ENCODE results near the gene IL3RA. TPM values are rescaled to one million over a fixed set of nuclear protein-coding genes. Genes with fewer than 3 reads are reported as not detected.

Gene IL3RA
- total and polyA plus RNA-seq, 12 donors = 4.5 to 20.8 (median 5.3) TPM

- Histone ChIP-seq H3K4me3 (peak overlapping the region; percentile 56 to 100 (median 97)), H3K27ac (peak overlapping the region; percentile 86 to 100 (median 99)), H3K9me3 (no peaks in the 10 kb centered on the region), H3K27me3 (no peaks in the 10 kb centered on the region), H3K36me3 (peaks cover 0 to 48% (median 23%) of the 10 kb centered on the region in 9 donors), H3K4me1 (peaks cover 18 to 62% (median 42%) of the 10 kb centered on the region in 9 donors)
- ATAC-seq = peak; percentile 34 to 65 (median 51)
- peak; percentile 75 to 86 for DNase-seq
- intact Hi-C loops (cut with DNase I) = loop anchor here in 7 of 10 donors (2.0 to 10.0 kb wide), 5 partner anchors 52 to 202 kb away; partner anchors contain the start of genes ASMTL (in 5 of the 7) and AKAP17A (in 3 of the 7)
- TF ChIP-seq, protein P1, sequence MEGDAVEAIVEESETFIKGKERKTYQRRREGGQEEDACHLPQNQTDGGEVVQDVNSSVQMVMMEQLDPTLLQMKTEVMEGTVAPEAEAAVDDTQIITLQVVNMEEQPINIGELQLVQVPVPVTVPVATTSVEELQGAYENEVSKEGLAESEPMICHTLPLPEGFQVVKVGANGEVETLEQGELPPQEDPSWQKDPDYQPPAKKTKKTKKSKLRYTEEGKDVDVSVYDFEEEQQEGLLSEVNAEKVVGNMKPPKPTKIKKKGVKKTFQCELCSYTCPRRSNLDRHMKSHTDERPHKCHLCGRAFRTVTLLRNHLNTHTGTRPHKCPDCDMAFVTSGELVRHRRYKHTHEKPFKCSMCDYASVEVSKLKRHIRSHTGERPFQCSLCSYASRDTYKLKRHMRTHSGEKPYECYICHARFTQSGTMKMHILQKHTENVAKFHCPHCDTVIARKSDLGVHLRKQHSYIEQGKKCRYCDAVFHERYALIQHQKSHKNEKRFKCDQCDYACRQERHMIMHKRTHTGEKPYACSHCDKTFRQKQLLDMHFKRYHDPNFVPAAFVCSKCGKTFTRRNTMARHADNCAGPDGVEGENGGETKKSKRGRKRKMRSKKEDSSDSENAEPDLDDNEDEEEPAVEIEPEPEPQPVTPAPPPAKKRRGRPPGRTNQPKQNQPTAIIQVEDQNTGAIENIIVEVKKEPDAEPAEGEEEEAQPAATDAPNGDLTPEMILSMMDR (IDR thresholded peaks at IDR 0.05) = no peak
- 1 to 2% methylated on average over 48 to 69 of the region's 76 CpGs for WGBS, 2 donors
Measured at GRCh38 chrX:1392376-1393068, 55.9 kb downstream of the IL3RA start.

DNA sequence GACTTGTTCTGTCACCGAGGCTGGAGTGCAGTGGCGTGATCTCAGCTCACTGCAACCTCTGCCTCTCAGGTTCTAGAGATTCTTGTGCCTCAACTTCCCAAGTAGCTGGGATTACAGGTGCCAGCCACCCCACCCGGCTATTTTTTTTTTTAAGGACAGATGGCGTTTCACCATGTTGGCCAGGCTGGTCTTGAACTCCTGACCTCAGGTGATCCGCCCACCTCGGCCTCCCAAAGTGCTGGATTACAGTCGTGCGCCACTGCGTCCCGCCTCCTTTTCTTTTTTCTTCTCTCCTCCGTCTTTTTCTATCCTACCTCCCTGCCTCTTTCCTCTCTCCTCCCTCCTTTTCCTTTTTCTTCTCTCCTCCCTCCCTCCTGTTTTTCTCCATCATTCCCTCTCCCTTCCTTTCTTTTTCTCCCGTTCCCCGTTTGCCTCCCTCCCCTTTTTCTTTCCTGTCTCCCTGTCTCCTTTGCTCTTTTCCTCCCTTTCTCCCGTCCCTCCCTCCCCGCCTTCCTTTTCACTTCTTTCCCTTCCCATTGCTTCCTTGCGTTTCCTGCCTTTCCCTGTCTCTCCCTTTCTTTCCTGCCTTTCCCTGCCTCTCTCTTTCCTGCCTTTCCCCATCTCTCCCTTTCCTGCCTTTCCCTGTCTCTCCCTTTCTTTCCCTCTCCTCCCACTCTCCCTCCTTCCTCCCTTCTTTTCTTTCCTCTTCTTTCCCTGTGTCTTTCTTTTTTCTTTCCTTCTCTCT is 57.5 kb downstream of the IL3RA start:
- peak overlapping the region in 5 of 10 donors; percentile 41 to 100 (median 99) for H3K27ac ChIP-seq
- intact Hi-C loops (cut with DNase I) = loop anchor here in 7 of 10 donors (2.0 to 10.0 kb wide), 5 partner anchors 51 to 201 kb away; partner anchors contain the start of genes ASMTL (in 5 of the 7) and AKAP17A (in 3 of the 7)
- peak overlapping the region in 3 of 10 donors; percentile 93 to 99 (median 97) for H3K4me3 ChIP-seq
- H3K36me3 ChIP-seq = peaks cover 0 to 40% (median 12%) of the 10 kb centered on the region in 9 donors
- peak in 1 of 2 donors; percentile 10 for DNase-seq
- peaks cover 12 to 47% (median 33%) of the 10 kb centered on the region in 9 donors for H3K4me1 ChIP-seq
- 62 to 76% methylated on average over 16 of the region's 16 CpGs for WGBS, 2 donors
- H3K9me3 ChIP-seq = no peaks in the 10 kb centered on the region
- no peak for ATAC-seq
- TF ChIP-seq, protein P1 (IDR thresholded peaks at IDR 0.05) = no peak
- no peaks in the 10 kb centered on the region for H3K27me3 ChIP-seq

GRCh38 chrX:1394731-1395501 is 58.3 kb downstream of the IL3RA start:
- intact Hi-C loops (cut with DNase I) = loop anchor here in 6 of 10 donors (5.0 to 10.0 kb wide), 4 partner anchors 50 to 200 kb away; partner anchors contain the start of genes ASMTL (in 4 of the 6) and AKAP17A (in 3 of the 6)
- no peaks in the 10 kb centered on the region for H3K9me3 ChIP-seq
- 81 to 85% methylated on average over 22 of the region's 22 CpGs for WGBS, 2 donors
- DNase-seq (peak in 1 of 2 donors; percentile 17), ATAC-seq (no peak)
- TF ChIP-seq, protein P1 (IDR thresholded peaks at IDR 0.05) = no peak
- H3K4me3 ChIP-seq = no peak overlapping the region
- H3K27ac ChIP-seq = peak overlapping the region in 3 of 10 donors; percentile 41 to 100 (median 100)
- H3K36me3 ChIP-seq = peaks cover 0 to 37% (median 4%) of the 10 kb centered on the region in 9 donors
- peaks cover 7 to 38% (median 24%) of the 10 kb centered on the region in 9 donors for H3K4me1 ChIP-seq
- H3K27me3 ChIP-seq = no peaks in the 10 kb centered on the region
